IPS DF 6.9 (cell line): Measurements from ENCODE around the gene DMD.

Experiments used
- DNase-seq: peaks from one replicate; pipeline ENCODE4 v3.0.0-alpha.2; 2013; ENCODE audit warnings: low read depth, low spot score
- H3K27ac ChIP-seq: one replicate; pipeline ENCODE4 v1.5.1; 2013; ENCODE audit warnings: low read length, control low read depth
- H3K27me3 ChIP-seq: 2 replicates; pipeline ENCODE4 v1.6.1; 2013; ENCODE audit warnings: mild to moderate bottlenecking, low read length; ENCODE audit not compliant: control insufficient read depth, insufficient read depth
- H3K36me3 ChIP-seq: 2 replicates; pipeline ENCODE4 v1.6.1; 2013; ENCODE audit warnings: low read length; ENCODE audit not compliant: control insufficient read depth, insufficient read depth
- H3K4me1 ChIP-seq: 2 replicates; pipeline ENCODE4 v1.6.1; 2013; ENCODE audit warnings: low read length; ENCODE audit not compliant: control insufficient read depth, insufficient read depth
- H3K4me3 ChIP-seq: 2 replicates; pipeline ENCODE4 v1.5.1; 2013; ENCODE audit warnings: mild to moderate bottlenecking, low read length
- H3K9me3 ChIP-seq: 2 replicates; pipeline ENCODE4 v1.6.1; 2013; ENCODE audit warnings: low read length, inconsistent platforms; ENCODE audit not compliant: control insufficient read depth, insufficient read depth
- WGBS: extraction: QIAGEN DNeasy Blood & Tissue Kit; methylation state at CpG from one replicate; pipeline ENCODE4 v1.1.7; 2013; ENCODE audit warnings: mixed read lengths, missing lambda C conversion rate; ENCODE audit not compliant: insufficient read length, insufficient coverage; 5-methylcytosine and 5-hydroxymethylcytosine counted together

DMD gene

GRCh38 chrX:32598707-32599106 is 612.6 kb downstream of the DMD start:
- H3K4me3 ChIP-seq: no peak overlapping the region
- WGBS: no CpG with 5 or more reads among the region's 4 CpGs
- H3K27me3 ChIP-seq: no peaks in the 10 kb centered on the region
- no peak for DNase-seq
- H3K27ac ChIP-seq: no peak overlapping the region
- H3K9me3 ChIP-seq: no peaks in the 10 kb centered on the region
- H3K4me1 ChIP-seq: no peaks in the 10 kb centered on the region
- H3K36me3 ChIP-seq: no peaks in the 10 kb centered on the region

- Histone ChIP-seq H3K4me3 (no peak overlapping the region), H3K4me1 (no peaks in the 10 kb centered on the region), H3K27me3 (no peaks in the 10 kb centered on the region), H3K36me3 (no peaks in the 10 kb centered on the region), H3K9me3 (no peaks in the 10 kb centered on the region), H3K27ac (no peak overlapping the region)
- DNase-seq: no peak
- WGBS: no CpG with 5 or more reads among the region's 4 CpGs
Measured at GRCh38 chrX:32597777-32598176, 613.6 kb downstream of the DMD start.

- Histone ChIP-seq H3K36me3 (no peaks in the 10 kb centered on the region), H3K9me3 (no peaks in the 10 kb centered on the region), H3K4me1 (no peaks in the 10 kb centered on the region), H3K27me3 (no peaks in the 10 kb centered on the region), H3K4me3 (no peak overlapping the region), H3K27ac (no peak overlapping the region)
- DNase-seq: no peak
- WGBS: no CpG with 5 or more reads among the region's 7 CpGs
Measured at GRCh38 chrX:32592786-32593185, 618.6 kb downstream of the DMD start.

- no CpG with 5 or more reads among the region's 10 CpGs for WGBS
Measured at GRCh38 chrX:32591589-32591988, 619.8 kb downstream of the DMD start.

GRCh38 chrX:32582729-32583128 is 628.6 kb downstream of the DMD start:
- no CpG with 5 or more reads among the region's 3 CpGs for WGBS
- no peaks in the 10 kb centered on the region for H3K36me3 ChIP-seq
- H3K4me1 ChIP-seq: no peaks in the 10 kb centered on the region
- no peaks in the 10 kb centered on the region for H3K9me3 ChIP-seq
- no peak overlapping the region for H3K27ac ChIP-seq
- no peak overlapping the region for H3K4me3 ChIP-seq
- peak; percentile 1 for DNase-seq
- H3K27me3 ChIP-seq: no peaks in the 10 kb centered on the region

More at GRCh38 chrX:32591589-32591988, 619.8 kb downstream of the DMD start:
- Histone ChIP-seq H3K4me1 (no peaks in the 10 kb centered on the region), H3K9me3 (no peaks in the 10 kb centered on the region), H3K36me3 (no peaks in the 10 kb centered on the region), H3K27ac (no peak overlapping the region), H3K4me3 (no peak overlapping the region), H3K27me3 (no peaks in the 10 kb centered on the region)
- DNase-seq: no peak

GRCh38 chrX:32576885-32577284 is 634.5 kb downstream of the DMD start:
- no peaks in the 10 kb centered on the region for H3K36me3 ChIP-seq
- no peaks in the 10 kb centered on the region for H3K9me3 ChIP-seq
- H3K4me3 ChIP-seq: no peak overlapping the region
- no CpG with 5 or more reads among the region's 2 CpGs for WGBS
- no peaks in the 10 kb centered on the region for H3K4me1 ChIP-seq
- no peak overlapping the region for H3K27ac ChIP-seq
- H3K27me3 ChIP-seq: no peaks in the 10 kb centered on the region
- no peak for DNase-seq

GRCh38 chrX:32572644-32573043 is 638.7 kb downstream of the DMD start:
- no peaks in the 10 kb centered on the region for H3K36me3 ChIP-seq
- no peaks in the 10 kb centered on the region for H3K27me3 ChIP-seq
- no peak overlapping the region for H3K4me3 ChIP-seq
- H3K27ac ChIP-seq: no peak overlapping the region
- H3K4me1 ChIP-seq: no peaks in the 10 kb centered on the region
- no CpG with 5 or more reads among the region's 2 CpGs for WGBS
- no peak for DNase-seq
- no peaks in the 10 kb centered on the region for H3K9me3 ChIP-seq

GRCh38 chrX:32571579-32571978 is 639.8 kb downstream of the DMD start:
- no peak for DNase-seq
- Histone ChIP-seq H3K27me3 (no peaks in the 10 kb centered on the region), H3K27ac (no peak overlapping the region)

GRCh38 chrX:32562261-32562660 is 649.1 kb downstream of the DMD start:
- WGBS: no CpG with 5 or more reads among the region's 4 CpGs
- Histone ChIP-seq H3K4me1 (no peaks in the 10 kb centered on the region), H3K27me3 (no peaks in the 10 kb centered on the region), H3K27ac (no peak overlapping the region), H3K9me3 (no peaks in the 10 kb centered on the region), H3K4me3 (no peak overlapping the region), H3K36me3 (no peaks in the 10 kb centered on the region)
- DNase-seq: no peak

More at GRCh38 chrX:32571579-32571978, 639.8 kb downstream of the DMD start:
- no peaks in the 10 kb centered on the region for H3K36me3 ChIP-seq
- no peaks in the 10 kb centered on the region for H3K4me1 ChIP-seq
- WGBS: no CpG with 5 or more reads among the region's 2 CpGs
- no peaks in the 10 kb centered on the region for H3K9me3 ChIP-seq
- H3K4me3 ChIP-seq: no peak overlapping the region

- H3K4me1 ChIP-seq: no peaks in the 10 kb centered on the region
- no peak overlapping the region for H3K4me3 ChIP-seq
- H3K27ac ChIP-seq: no peak overlapping the region
- no peaks in the 10 kb centered on the region for H3K36me3 ChIP-seq
- WGBS: no CpG with 5 or more reads among the region's 1 CpG
- DNase-seq: no peak
- H3K27me3 ChIP-seq: no peaks in the 10 kb centered on the region
- H3K9me3 ChIP-seq: no peaks in the 10 kb centered on the region
Measured at GRCh38 chrX:32545101-32545500, 666.2 kb downstream of the DMD start.

- H3K9me3 ChIP-seq: no peaks in the 10 kb centered on the region
- DNase-seq: no peak
- H3K27me3 ChIP-seq: no peaks in the 10 kb centered on the region
- H3K4me1 ChIP-seq: no peaks in the 10 kb centered on the region
- WGBS: no CpG with 5 or more reads among the region's 8 CpGs
- H3K27ac ChIP-seq: no peak overlapping the region
- no peak overlapping the region for H3K4me3 ChIP-seq
- no peaks in the 10 kb centered on the region for H3K36me3 ChIP-seq
Measured at GRCh38 chrX:32538554-32538953, 672.8 kb downstream of the DMD start.
